HG02885 (cell line): Measurements from ENCODE around the gene G6PC3.
"Not testable (repeated sequence)": the region's sequence is repeated elsewhere in the genome, so short reads cannot be mapped to it uniquely, and the experiment has no call there.

ENCODE experiments used
- ATAC-seq: cut with Tn5 transposase; IDR thresholded peaks from one replicate; pipeline ENCODE4 v1.9.1; 2021; ENCODE audit warnings: mild to moderate bottlenecking; ENCODE audit not compliant: unreplicated experiment, poor library complexity

Gene G6PC3

DNA sequence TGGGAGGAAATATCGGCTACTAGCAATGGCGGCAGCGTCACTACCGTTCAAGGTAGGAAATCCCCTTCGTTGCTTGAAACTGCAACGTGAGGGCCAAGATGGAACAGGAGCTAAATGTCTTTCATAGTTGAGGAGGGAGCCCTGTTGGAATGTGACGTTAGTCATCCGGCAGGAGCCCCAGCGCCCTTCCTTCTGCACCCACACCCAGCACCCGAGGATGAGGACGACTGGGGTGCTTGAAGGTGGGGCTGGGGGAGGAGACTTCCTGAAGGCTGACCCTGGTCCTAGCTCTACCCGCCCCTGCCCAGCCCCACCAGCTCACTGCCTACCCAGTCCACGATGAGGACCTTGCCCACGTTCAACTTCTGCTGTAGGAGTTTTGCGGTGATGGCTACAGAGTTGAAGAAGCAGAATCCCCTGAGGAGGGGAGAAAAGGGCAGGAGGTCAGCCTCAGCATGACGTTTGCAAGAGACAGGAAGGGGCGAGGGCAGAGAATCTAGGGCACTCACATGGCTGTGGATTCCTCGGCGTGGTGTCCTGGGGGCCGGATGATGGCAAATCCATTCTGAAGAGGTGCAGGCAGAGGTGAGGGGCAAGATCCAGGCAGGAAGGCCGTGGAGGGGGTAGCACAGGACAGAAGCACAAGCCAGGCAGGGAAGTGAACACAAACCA lies 11.9 kb downstream of the G6PC3 start:
- no peak for ATAC-seq

DNA sequence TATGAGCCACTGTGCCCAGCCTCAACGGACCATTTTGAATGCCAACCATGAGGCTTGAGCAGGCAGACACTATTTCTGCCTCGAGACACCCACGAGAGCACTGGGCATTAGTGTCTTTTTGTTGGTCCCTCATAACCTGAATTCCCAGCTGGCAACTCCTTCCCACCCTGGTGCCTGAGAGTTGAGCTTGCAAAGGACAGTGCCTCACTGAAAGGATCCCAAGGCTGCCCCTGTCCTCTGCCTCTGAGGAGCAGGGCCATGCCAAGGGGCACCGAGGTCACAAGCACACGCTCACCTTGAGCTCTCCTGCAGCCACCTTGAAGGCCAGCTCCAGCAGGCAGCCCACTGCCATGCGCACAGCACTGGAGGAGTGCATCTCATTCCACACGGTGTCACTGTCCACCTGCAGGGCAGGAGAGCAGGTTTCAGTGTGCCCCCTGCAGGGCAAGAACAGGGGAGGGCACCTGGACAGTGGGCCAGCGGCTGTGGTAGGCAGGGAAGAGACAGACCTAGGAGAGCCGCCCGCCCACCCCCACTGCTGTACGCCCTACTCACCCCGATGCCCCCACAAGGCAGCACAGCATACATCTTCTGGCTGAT lies 12.8 kb downstream of the G6PC3 start:
- no peak for ATAC-seq

DNA sequence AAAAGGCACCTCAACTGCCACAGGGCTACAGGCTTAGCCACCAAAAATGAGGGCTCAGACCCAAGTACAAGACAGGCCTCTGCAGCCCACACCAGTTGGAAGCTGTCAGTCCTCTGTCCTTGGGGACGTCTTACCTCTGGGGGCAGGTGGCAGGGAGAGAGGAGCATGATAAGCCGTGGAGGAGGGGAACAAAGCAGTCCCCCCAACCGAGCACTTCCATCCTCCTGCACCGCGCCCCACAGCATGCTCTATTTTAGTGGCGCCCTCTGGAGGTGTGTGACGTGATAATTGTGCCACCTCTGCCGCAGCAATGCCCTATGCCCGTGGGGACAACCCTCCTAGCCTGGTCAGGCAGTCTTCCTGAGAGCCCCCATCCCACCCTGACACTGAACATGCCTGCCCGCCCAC lies 13.6 kb downstream of the G6PC3 start:
- no peak for ATAC-seq

DNA sequence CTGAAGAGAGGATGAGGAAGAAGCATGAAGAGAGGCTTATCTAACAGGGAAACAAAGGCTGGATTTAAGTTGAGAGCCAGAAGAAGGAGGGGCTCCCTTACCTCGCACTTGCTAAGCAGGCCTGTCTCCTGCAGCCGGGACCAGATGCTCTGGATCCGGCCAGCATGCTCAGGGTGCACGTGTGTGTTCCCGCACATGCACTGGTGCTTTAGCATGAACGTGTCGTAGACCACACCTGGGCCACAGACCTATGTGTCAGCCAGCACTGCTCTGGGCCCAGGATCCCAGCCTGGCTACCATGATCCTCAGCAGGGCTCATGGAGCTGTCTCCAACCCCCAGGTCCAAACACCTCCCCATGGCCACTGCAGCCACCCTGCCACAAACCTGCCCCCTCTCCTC lies 14.4 kb downstream of the G6PC3 start:
- ATAC-seq: no peak

DNA sequence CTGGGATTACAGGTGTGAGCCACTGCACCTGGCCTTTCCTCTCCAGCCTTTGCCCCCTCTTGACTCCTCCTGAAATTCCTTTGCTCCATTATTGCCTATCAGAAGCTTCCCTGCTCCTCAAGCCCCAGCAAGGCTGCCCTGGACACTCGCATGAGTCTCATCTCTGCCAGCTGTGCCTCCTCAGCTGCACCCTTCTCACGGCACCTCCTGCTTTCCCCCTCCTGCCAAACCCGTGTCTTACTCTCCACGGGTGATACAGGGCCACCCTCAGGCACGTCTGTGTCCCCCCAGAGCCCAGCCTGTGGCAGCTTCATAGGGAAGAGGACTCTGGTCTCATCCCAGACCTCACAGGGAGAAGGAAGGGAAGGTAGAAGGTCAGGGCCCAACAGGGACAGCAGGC lies 15.4 kb downstream of the G6PC3 start:
- no peak for ATAC-seq

DNA sequence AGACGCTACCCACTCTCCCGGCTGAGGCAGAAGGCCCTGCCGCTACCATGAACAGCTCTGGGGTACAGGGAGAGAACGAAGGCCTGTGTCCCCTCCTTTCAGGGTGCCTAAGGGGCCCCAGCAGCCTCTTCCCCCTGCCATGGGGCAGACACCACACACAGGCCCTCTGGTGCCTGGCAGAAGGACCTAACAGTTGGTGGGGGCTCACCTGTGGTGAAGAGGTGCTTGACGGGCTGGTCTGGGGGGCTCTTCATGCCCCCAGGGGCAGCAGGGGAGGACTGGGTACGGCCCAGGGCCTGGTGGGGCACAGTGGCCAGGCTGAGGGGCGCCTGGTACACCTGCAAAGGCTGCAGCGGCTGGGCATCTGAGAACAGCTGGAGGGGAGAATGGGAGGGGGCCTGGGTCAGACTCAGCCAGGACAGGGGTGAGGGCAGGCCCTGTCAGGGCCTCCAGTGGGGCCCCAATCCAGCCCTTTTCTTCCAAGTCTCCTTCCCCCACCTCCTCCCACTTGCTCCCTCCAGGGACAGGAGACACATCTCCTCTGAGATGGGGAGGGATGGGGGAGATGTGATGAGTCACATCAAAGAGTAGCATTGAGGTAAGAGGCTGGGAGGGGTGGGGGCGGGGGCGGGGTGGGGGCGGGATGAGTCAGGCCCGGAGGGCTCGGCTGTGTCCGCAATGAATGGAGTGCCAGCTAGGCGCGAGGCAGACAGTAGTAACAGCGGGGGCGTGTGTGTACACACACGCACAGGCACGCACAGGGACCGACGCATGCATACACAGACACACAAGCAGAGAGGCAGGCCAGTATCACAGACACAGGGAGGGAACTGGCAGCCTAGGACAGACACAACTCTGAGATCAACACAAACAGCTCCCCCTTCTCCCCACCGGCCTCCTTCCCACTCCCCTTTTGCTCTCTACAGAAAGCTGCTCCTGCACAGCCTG lies 16.1 kb downstream of the G6PC3 start:
- ATAC-seq: no peak

DNA sequence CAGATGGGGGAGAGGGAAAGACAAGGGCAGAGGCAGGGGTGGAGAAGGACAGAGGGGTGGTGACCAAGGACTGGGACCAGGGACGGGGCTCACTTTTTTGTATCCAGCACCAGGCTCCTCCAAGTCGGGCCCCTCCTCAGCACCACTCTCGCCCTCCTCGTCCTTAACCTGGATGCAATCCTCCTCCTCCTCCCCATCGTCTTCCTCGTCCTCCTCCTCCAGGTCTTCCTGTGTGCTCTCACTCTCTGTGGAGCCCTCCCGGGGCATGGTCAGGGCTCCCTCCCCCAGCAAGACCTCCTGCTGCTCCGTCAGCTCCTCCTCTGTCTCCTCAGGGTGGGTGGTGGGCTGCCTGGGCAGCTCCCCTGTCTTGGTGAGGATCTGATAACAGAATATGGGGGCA lies 16.8 kb downstream of the G6PC3 start:
- no peak for ATAC-seq

DNA sequence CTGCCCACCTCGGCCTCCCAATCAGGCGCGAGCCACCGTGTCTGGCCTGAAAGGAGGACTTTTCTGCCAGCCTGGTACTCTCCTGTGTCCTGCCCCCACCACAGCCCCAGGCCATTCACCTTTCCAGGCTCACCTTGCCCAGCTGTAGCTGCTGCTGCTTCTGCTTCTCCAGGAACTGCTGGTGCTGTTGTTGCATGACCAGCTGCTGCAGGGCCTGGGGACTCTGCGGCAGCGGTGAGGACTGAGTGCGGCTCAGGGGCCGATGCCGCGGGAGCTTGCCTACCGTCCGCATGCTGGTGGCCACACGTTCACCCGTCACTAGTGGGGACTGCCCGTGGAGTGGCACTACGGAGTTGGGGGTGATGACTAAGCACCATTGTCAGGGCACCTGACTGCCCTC lies 17.7 kb downstream of the G6PC3 start:
- no peak for ATAC-seq

DNA sequence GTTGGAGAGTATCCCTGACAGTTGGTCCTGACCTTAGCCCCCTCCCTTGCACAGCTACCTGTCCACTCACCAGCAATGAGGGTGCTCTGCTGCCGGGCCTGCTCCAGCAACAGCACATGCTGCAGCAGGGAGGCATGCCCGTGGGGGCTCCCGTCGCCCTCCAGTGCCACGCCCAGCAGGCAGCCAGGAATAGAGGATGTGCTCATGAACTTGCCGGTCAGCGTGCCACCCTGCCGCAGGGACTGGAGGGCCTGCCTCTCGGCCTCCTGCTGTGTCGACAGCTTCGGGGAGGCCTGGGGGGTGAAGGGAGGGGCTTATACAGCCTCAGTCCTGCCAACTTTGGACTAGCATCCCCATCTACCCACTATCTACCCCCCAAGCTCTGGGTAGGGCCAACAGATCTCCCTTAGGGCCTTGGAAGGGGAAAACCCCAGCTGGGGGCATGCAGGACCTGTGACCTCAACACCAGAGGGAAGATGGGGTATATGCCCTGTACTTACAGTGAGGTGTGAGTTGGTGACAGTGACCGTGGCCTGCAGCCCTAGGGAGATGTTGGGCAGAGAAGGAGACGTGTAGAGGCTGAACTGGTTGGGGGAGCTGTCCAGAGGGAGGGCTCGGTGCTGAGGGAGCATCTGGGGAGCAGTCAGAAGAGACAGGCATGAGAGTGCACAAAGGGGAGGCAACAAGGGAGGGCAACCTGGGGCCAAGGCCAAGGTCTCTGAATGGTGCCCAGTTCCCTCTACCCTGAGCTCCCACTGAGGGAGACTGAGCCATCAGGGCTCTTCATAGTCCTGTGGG lies 20.9 kb downstream of the G6PC3 start:
- ATAC-seq: no peak

DNA sequence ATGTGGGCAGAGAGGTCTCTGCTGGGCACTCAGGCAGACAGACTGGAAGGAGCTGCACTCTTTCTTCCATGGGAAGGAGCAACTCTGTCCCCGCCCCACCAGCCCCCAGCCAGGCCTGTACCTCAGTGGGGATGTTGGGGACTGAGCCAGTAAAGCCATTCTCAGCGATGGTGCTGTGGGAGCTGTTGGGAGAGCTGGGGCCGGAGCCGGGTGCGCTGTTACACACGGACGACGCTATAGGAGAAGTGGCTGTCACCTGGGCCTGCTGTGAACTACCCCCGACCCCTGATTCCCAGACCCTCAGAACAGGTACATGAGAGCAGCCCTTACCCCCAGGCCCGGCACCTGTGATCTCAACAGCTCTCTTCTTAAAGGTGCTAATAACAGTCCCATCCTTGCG lies 21.5 kb downstream of the G6PC3 start:
- no peak for ATAC-seq

DNA sequence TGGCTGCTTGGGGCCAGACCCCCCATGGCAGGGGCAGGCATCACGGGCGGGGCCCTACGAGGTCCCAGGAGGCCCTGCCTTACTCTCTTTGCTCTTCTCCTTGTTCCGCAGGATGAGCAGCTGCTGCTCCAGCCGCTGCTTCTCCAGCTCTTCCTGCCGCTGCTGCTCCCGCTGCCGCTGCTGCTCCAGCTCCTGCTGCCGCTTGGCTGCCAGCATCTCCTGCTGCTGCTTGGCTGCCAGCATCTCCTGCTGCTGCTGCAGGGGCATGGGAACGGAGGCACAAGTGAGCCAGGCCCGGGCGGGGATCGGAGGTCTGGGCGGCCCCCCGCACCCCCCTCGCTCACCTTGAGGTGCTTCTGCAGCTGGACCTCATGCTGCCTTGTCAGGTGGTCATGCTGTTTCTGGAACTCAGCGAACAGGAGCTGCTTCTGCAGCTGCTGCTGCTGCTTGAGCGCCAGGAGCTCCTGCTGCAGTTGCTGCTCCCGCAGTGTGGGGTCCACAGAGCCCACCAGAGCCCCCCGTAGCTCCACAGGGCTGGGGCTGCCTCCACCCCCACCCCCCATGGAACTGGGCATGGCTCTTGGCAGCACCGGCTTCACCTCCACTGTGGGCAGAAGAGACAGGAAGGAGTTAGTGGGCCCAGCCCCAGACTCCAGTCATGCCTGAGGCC lies 22.8 kb downstream of the G6PC3 start:
- no peak for ATAC-seq

DNA sequence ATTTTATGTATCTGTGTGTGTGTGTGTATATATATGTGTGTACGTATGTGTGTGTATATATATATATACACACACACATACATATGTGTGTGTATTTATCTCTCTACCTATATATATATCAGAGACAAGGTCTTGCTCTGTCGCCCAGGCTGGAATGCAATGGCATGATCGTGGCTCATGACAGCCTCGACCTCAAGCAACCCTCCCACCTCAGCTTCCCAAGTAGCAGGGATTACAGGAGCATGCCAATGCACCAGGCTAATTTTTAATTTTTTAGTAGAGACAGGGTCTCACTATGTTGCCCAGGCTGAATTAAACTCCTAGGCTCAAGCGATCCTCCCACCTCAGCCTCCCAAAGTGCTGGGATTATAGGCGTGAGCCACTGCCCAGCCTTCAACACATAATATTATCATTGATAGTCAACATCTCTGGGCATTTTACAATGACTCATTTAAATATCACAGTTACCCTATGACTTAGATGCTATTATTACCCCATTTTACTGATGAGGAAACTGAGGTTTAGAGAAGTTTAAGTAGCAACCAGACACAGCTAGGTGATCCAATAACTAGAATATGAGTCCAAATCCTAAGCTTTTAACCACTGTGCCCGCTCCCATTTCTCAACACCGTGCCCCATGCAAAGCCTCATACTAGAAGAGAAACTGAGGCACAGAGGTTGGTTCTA lies 24.3 kb downstream of the G6PC3 start:
- ATAC-seq: no peak

DNA sequence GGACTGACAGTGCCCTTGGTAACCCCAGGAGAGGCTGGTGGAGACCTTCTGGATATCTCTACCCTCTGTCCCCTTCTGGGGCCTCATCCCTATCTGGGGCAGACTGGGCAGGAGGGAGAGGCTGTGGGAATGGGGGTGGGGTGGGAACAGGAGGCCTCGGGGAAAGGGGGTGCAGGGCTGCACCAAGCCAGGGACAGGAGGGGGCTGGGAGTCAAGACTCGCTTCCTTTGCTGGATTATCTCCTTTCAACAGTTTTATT lies 24.8 kb downstream of the G6PC3 start:
- no peak for ATAC-seq

DNA sequence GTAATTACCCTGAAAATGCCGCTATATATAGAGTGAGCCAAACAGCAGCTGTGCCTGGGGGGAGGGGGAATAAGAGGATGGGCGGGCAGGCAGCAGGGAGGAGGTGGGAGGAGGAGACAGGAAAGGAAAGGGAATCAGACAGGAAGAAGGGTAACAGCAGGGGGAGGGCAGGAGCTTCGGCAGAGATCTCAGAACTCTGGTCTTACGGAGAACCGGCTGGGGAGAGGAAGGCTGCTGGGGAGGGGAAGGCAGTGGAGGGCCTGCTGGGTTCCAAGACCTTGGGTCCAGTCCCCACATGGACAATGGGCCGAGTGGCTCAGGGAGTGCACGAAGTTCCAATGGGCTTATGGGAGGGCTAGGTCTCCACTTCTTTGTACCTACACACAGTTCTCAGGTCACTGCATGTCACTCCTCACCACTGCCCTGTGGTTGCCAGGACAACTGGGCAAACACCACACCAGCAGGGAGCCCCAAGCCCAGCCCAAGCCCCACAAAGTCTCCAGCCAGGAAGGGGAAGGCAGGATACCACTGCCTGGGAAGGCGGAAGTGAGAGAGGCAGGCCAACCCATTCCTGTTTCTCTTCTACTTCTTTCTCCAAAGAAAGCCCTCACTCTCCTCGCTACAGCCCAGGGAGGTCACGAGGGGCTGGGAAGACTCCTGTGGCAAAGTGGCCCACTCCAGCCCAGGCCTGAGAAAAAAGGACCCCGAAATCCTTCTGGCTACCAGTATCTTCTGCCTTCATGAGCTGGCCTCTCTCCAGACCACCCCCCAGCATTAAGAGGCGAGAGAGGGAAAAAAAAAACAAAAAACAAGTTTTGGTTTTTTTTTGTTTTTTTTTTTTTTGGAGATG lies 25.3 kb downstream of the G6PC3 start:
- no peak for ATAC-seq

DNA sequence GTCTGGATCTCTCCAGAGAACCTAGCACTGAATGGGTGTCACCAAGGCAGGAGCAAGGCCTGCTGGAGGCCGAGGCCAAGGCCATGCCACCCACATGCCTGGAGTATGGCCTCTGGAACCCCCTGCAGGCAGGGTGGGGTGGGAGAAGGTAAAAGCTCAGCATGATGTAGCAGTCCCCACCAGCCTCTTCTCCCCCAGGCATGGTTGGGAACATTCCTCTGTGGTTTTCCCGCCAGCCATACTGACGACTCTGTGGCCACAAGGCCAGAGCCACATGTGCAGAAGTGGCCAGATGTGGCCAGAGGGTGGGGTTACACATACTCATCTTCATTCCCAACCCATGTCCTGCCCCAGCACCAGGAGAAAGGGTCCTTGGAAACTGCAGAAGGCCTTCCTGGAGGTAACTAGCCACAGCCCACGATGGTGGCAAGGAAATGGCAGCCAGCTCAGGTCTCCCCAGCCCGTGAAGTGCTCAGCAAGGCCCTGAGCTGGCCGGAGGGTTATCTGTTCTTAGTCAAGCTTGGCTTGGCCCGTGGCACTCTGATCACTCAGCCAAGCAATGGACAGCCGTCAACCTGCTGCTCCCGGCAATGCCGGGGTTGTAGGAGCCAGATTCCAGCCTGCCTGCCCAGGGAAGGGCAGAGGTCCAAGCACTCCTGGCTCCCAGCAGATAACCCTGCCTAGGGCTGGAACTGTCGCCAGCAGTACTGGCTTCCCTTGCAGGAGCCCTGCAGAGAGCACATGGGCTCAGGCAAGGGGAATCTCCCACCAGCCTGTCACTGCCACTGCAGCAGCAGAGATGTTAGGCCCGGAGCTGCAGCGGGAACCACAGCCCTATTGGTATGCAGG lies 26.8 kb downstream of the G6PC3 start:
- ATAC-seq: no peak

DNA sequence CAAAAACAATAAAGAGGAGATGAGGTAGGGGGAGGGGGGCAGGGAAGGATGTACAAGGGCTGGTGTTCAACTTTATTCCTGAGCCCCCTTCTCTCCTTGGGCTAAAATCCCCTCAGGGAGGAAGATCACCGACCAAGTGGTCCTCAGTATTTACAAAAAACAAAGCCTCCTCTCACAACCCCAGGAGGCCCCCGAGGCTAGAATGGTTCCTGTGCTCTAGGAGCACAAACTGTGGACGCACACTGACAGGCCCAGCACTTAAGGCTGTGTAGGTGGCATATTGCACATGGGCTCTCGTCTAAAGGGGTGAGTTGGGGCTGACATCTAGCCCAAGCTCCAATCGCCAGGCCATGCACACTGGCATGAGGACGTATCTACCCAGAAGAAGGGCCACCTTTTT lies 31.3 kb downstream of the G6PC3 start:
- not testable (repeated sequence) for ATAC-seq

DNA sequence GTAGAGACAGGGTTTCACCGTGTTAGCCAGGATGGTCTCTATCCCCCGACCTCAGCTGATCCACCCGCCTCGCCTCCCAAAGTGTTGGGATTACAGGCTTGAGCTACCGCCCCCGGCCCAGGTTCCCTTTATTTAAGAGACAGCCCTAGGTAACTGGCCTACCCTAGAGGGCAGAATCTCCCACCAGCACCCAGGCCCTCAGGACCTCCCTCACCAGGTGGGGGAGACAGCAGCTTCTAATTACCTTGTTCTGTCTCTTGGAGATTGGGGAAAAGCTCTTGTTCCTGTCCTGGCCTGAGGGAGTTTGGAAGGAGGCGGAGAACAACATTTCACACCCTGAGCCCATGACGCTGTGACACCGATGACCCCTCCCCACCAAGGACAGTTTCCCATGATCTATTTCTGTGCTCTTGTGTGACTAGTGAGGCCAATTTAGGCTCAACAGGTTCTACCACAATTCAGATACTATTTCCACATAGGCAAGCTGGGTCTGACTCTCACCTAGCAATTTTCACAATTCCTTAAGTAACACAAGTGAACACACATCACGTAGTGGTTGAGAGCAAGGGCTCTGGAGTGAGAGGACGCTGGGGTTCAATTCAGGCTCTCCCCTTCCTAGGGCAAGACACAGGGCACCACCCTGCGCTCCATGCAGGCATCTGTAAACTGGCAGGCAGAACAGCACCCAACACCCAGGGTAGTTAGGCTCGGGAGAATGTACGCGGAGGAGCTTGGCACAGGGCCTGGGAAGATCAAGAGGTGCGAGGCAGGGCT lies 32.5 kb downstream of the G6PC3 start:
- no peak for ATAC-seq
